OCI-LY3 (cell line): ENCODE results near the gene DEGS1.

Experiments used
- CTCF ChIP-seq: fragments of 200-600, 300-600 bp; sonication (generic); IDR thresholded peaks from 2 replicates; pipeline ENCODE4 v1.5.1; 2014; ENCODE audit warnings: antibody characterized with exemption, low read length, low read depth
- EZH2phosphoT487 ChIP-seq: fragments of 200-600 bp; shearing (Covaris generic); IDR thresholded peaks from 2 replicates; pipeline ENCODE4 v1.6.1; 2018; ENCODE audit warnings: antibody characterized with exemption, mixed run types, low read depth

- TF ChIP-seq CTCF, result no peak
- TF ChIP-seq EZH2phosphoT487, result no peak
Observed at GRCh38 chr1:224211206-224211962, 28.3 kb downstream of the DEGS1 start.
